Coronary artery (tissue), 2 donors: ENCODE measurements around the gene DAP3.
"Not testable (repeated sequence)": the region's sequence is repeated elsewhere in the genome, so short reads cannot be mapped to it uniquely, and the experiment has no call there.

Experiments
- DNase-seq: peaks from one replicate; pipeline ENCODE4 v3.0.0-alpha.2; 2017; ENCODE audit warnings: low spot score
- H3K27ac ChIP-seq, 2 donors: fragments of 200-600 bp; sonication (generic); one replicate each; pipeline ENCODE4 v1.5.1; 2016 to 2019
- H3K4me3 ChIP-seq: fragments of 200-600 bp; sonication (generic); 2 replicates; pipeline ENCODE4 v1.5.1; 2016; ENCODE audit warnings: mild to moderate bottlenecking, moderate library complexity
- CTCF ChIP-seq: fragments of 200-600 bp; sonication (generic); IDR thresholded peaks from one replicate; pipeline ENCODE4 v1.5.1; 2019; ENCODE audit warnings: antibody characterized with exemption

DAP3 gene

GRCh38 chr1:155648207-155649147 lies 40.4 kb upstream of the DAP3 start:
- DNase-seq: no peak
- peak overlapping the region; percentile 44 for H3K4me3 ChIP-seq
- peak overlapping the region in 1 of 2 donors; percentile 65 for H3K27ac ChIP-seq
- no peak for TF ChIP-seq CTCF

DNA sequence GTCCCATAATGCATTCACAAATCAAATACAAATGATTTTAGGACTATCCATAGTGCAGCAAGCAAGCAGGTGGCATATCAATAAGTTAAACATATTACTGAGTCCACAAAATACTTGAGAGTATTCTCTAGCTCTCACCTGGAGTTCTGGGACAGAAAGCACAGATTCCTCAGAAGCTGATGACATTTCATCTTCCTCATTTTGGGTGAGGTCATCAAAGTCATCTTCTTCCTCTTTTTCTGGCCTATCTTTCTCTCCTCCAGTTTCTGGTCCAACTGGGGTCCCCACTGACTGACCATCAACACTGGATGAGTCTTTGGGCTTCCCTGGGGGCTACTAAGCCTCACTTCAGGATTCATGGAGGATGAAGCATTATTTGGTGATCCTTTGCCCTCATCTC lies 39.2 kb upstream of the DAP3 start:
- no peak for TF ChIP-seq CTCF
- no peak overlapping the region for H3K4me3 ChIP-seq
- no peak overlapping the region for H3K27ac ChIP-seq
- DNase-seq: no peak

- Histone ChIP-seq H3K27ac (no peak overlapping the region), H3K4me3 (no peak overlapping the region)
- TF ChIP-seq CTCF: no peak
- no peak for DNase-seq
These were observed 38.6 kb upstream of the DAP3 start for GRCh38 chr1:155650231-155650757.

DNA sequence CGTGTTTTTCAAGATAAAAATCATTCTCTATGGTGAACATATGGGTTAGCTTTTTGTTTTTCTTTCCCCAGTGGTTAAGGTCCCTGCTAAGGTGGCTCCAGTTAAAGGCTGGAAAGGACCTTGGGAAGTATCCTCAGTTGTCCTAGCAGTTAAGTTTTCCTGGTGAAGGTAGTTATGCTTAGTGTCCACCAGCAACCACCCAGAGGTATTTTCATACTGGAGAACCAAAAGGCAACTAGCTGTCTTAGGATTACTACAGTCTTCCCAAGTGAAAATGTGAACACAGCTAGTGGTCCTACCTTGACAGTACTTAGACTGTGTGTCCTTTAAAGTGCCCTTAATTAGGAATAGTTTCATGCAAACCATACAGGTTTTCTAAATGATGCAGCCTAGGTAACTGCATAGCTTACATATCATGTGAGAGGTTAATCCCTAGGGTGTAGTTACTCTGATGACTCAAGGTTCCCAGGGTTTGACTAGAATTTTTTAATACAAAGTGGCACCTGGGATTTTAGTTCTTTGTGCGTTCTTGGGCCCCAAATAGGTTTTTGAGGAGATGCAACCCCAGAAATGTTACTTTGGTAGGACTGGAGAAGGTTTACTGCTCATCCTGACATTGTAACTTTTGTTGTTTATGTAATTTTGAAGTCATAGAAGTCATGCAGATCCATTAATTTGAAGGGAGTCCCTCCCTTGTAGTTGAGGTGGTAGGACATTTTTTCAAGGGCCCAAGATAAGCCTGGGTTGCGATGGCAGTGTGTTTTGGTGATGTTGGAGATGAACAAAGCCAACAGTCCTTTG lies 36.8 kb upstream of the DAP3 start:
- H3K27ac ChIP-seq: no peak overlapping the region
- no peak overlapping the region for H3K4me3 ChIP-seq
- TF ChIP-seq CTCF: no peak
- DNase-seq: no peak

GRCh38 chr1:155652951-155653350 lies 35.9 kb upstream of the DAP3 start:
- DNase-seq: no peak
- Histone ChIP-seq H3K27ac (no peak overlapping the region), H3K4me3 (no peak overlapping the region)
- TF ChIP-seq CTCF: no peak

DNA sequence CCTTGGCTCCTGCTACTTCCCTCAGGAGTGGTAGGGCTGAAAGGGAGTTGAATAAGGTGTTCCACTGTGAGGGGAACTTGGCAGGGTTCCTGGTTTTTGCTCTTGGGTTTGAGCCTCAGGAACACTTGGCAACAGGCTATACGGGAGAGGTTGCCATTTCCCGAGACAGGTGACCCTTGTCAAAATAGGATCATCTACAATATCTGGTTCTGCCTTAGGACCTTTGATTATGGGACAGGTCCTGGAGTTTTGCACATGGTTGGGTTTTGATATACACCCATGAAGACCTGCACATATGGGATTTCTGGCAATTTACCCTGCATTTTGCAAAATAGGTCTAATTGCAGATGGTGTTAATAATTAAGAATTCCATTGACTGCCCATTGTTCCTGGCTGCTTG lies 31.4 kb upstream of the DAP3 start:
- no peak for DNase-seq
- no peak overlapping the region for H3K4me3 ChIP-seq
- no peak for TF ChIP-seq CTCF
- no peak overlapping the region for H3K27ac ChIP-seq

GRCh38 chr1:155661239-155661638 lies 27.7 kb upstream of the DAP3 start:
- not testable (repeated sequence) for H3K4me3 ChIP-seq, H3K27ac ChIP-seq, DNase-seq
